Renal pelvis (tissue), 4 donors: ENCODE results near the gene TEX26. TPM values are rescaled to one million over a fixed set of nuclear protein-coding genes. Genes with fewer than 3 reads are reported as not detected.
"Not testable (repeated sequence)": the region's sequence is repeated elsewhere in the genome, so short reads cannot be mapped to it uniquely, and the experiment has no call there.

Source experiments
- DNase-seq: peaks from one replicate; pipeline ENCODE4 v3.0.0-alpha.2; 2013
- polyA plus RNA-seq, 3 donors: library from polyadenylated mRNA; unstranded; fragments of 120-200 nt; gene quantifications; one replicate each; pipeline ENCODE4 v1.2.1, GENCODE V29; 2013; ENCODE audit not compliant: insufficient read length in 3 of 3

TEX26 gene
- polyA plus RNA-seq, 3 donors: 1.3 to 1.9 (median 1.5) TPM

- no peak for DNase-seq
Measured at GRCh38 chr13:30918662-30919405, 13.6 kb upstream of the TEX26 start.

DNA sequence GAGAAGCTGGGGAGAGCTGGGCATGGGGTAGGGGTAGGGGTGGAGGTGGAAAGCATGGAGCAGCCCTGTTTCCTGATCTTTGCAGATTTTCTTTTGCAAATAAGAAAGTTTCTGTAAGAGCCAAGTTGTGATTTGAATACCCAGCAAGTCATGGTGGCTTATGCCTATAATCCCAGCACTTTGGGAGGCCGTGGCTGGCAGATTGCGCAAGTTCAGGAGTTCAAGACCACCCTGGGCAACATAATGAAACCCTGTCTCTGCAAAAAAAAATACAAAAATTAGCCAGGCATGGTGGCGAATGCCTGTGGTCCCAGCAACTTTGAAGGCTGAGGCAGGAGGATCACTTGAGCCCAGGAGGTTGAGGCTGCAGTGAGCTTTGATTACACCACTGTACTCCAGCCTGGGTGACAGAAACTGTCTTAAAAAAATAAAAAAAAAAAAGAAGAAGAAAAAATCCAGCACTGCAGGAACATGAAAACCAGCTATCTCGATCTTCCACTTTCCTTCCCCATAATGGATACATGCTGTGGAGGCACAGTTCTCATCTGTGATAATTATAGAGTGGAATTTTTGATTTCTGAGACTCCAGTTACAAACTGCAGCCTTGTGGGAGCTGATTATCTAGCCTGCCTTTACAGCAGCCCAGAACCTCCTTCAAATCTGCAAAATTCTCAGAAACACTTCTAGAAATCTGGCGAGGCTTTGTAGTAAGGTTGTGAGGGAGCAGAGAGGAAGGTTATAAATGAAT, 12.1 kb upstream of the TEX26 start:
- no peak for DNase-seq

GRCh38 chr13:30923418-30923817, 9.0 kb upstream of the TEX26 start:
- no peak for DNase-seq

DNA sequence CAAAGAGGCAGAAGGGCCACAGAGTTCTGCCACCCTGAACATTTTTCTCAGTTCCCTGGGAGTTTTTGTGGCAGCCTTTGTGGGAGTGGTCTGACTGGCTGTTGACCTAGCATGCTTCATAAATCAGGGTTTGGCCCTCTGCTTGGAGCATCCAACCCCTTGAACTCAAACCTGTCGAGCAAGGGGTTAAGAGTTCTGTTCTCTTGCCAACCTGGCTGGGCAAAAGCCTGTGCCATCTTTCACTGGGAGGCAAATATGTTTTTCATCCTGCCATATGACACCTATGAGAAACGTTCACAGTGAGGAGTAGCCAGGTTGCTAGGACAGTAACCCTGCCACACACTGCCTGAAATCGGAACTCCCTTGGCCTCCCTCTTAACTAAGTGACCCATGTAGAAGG, 7.7 kb upstream of the TEX26 start:
- no peak for DNase-seq

GRCh38 chr13:30925429-30925828, 7.0 kb upstream of the TEX26 start:
- no peak for DNase-seq

- no peak for DNase-seq
Measured at GRCh38 chr13:30926781-30927180, 5.7 kb upstream of the TEX26 start.

DNA sequence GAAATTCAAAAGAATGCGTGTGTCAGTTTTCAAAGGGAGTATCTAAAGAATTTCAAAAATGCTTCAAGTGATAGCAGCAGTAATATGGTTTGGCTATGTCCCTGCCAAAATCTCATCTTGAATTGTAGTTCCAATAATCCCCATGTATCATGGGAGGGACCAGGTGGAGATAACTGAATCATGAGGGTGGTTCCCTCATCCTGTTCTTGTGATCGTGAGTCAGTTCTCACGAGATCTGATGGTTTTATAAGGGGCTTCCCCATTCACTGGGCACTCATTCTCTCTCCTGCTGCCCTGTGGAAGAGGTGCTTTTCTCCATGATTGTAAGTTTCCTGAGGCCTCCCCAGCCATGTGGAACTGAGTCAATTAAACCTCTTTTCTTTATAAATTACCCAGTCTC, 5.3 kb upstream of the TEX26 start:
- DNase-seq: not testable (repeated sequence)

GRCh38 chr13:30927595-30927994, 4.9 kb upstream of the TEX26 start:
- no peak for DNase-seq

- no peak for DNase-seq
Measured at GRCh38 chr13:30928978-30929377, 3.5 kb upstream of the TEX26 start.

- DNase-seq: no peak
Measured at GRCh38 chr13:30933354-30933670, 856 bp downstream of the TEX26 start.

DNA sequence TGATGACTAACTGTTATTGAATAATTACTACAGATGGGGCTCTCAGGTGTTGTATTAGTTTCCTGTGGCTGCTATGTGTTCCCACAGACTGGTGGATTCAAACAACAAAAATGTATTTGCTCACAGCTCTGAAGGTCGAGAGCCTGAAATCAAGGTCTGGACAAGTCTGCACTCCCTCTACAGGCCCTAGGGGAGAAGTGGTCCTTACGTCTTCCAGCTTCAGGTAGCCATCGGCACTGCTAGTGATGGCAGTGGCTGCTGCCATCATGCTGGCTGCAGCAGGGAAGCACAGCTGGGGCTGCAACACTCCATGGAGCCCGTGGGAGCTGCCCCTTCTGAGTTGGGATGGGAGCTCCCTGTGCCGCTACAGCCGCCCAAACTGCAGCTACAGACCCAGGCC, 1.9 kb downstream of the TEX26 start:
- no peak for DNase-seq

DNA sequence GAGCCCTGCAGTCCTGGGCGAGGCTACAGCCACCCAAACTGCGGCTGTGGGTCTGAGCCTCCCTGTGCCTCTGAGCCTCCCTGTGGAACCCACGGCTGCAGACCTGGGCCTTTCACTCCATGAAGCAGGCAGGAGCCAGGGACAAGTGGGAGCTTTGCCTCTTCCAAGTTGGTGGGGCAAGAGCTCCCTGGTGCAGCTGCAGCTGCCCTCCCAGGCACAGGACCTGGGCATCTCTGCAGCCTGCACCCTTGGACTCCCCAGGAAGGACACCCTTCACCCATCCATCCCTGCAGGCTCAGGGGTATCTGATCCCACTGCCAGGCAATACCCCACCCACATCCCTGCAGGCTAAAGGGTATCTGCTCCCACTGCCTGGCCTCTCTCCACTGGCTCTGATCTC, 2.3 kb downstream of the TEX26 start:
- DNase-seq: no peak

DNA sequence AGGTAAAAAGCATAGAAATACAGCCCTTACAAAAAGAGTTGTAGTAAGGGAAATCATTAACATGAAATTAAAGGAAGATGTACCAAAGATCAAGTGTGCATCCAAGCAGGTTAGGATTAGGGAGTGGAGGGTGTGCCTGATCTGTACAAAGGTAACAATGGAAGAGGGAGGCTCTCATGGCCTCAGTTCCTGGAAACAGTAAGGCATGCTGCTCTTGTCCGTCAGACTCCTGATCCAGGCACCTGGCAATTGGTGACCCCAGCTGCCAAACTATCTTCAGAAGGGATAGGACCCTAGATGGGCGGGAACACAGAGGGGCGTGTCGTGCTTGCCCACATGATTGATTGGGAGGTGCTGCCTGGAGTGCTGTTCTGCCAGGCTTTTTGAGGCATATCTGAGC, 4.5 kb downstream of the TEX26 start:
- DNase-seq: peak; percentile 28

GRCh38 chr13:30943881-30944280, 11.4 kb downstream of the TEX26 start:
- no peak for DNase-seq

DNA sequence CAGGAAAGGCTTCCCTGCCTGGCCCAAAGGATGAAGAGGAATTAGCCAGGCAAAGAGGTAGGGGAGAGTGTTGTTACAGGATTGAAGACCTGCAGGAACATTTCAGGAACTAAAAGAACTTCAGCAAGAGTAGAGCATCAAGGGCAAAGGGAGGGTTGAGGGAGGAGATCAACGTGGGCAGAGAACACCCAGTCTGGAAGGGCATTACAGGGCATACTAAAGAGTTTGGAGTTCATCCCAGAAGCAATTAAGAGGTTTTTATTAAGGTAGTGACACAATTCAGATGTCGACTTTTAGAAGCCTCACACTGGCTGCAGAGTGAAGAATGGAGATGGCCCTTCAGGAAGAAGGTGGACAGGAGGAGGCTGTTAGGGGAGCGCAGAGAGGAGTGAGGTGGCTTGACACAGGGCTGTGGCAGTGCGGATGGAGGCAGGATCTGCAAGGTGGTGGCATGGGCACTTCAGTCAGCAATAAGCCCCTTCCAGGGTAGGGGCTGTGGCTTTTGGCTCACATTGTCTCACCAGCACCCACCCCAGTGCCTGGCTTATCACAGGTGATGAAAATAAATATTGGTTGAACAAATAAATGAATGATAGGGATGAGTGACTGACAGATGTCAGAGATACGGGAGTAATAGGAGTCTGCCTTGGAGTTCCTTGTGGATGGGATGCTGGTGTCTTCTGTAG, 24.9 kb downstream of the TEX26 start:
- no peak for DNase-seq

DNA sequence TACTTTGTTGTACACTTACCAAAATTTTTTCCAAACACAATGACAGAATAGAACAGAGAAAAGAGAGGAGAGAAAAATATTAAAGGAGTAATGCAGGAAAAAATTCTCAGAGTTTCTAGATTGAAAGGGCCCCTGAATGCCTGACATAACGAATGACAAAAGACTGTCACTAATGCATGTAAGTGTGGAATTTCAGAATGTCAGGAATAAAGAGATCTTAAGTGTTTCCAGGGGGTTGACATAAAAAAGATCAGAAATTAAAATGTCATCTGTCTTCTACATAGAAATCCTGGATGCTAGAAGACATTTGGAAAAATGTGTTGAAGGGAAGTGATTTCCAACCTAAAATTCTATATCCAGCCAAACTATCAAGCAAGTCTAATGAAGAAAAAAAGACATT, 27.2 kb downstream of the TEX26 start:
- no peak for DNase-seq

DNA sequence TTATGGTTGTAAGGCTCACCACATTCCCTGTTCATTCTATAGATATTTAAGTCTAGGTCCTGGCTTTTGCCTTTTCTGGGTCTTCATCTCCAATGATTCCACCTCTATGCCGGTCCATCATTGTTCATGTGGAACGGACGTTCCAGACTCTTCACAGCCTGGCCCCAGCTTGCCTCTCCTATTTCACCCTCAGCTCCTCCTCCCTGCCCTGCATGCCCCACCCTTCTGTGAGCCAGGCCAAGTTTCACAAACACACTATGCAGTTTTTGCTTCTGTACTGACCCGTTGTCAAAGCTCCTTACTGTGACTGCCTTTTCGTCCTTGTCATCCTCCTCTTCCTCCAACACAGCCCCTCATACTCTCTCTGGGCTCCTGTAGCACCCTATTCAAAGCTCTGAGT, 31.3 kb downstream of the TEX26 start:
- DNase-seq: peak; percentile 35

DNA sequence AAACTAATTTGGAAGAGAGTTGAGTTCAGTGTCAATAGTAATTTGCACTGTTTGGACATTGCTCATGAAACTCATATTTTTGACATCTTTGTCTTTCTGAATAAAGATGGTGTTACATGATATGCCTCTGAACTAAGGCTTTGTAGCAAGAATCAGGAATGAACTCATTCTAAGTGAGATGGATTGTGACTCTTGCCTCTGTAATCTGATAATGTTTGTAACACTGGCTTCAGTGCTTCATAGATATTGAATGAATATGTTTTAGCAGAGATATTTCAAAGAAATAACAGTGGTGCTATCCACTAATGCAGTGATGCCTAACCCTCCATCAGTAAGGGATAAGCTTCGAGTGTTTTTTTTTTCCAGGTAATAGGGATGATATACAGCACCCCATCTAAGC, 32.9 kb downstream of the TEX26 start:
- DNase-seq: no peak

DNA sequence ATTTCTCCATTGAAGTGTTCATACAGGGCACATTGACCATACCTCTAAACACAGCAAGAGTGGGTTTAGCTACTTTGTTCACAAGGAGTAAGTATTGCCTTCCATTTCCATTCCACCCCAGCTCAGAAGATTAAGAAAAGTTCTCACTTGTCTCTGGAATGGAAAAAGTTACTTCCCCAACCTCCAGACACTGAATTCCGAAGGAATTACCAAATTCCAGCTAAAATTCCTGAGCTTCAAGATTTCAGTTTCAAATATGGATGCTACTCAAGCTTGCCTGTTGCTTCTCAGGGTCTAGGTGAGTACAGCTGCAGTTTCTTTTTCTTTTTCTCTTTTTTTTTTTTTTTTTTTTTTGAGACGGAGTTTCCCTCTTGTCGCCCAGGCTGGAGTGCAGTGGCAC, 33.6 kb downstream of the TEX26 start:
- no peak for DNase-seq

DNA sequence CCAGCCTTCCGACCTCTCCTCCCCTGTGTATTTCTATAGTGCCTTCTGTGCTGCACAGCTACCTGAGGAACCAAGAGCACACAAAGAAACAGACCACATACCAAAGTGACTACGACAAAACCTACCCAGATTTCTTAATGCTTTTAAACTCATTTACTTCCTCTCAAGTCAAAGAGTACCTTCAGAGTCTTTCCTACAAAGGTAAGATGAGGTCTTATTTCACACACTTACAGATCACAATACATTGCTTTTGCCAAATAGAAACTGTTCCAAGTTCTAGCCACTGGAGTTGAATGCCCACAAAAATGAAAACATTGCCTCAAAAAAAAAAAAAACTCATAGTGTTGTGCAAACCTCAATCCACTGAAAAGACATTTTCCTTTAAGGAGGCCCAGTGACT, 36.4 kb downstream of the TEX26 start:
- DNase-seq: no peak

- DNase-seq: no peak
Measured at GRCh38 chr13:30971575-30971974, 39.1 kb downstream of the TEX26 start.

- no peak for DNase-seq
Measured at GRCh38 chr13:30972888-30973377, 40.5 kb downstream of the TEX26 start.

DNA sequence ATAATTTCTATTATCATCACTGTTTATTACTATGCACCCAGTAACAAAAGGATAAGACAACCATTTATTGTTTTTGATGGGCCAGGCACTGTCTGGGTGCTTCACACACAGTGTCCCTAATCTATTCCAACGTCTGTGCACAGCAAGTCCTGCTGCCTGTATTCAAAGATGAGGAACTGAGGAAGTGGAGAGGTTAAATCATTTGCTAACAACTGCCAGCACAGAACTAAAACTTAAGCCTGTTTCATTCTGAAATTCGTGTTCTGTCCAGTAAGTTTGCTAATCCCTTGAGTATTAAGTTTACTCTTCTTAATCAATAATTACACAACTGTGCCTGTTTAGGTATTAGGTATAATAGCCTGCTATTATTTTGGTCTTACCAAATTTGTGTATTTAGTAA, 41.9 kb downstream of the TEX26 start:
- DNase-seq: no peak
